ENCODE results near the gene MORN3.
"Not testable (repeated sequence)": the region's sequence is repeated elsewhere in the genome, so short reads cannot be mapped to it uniquely, and the experiment has no call there.

DNA sequence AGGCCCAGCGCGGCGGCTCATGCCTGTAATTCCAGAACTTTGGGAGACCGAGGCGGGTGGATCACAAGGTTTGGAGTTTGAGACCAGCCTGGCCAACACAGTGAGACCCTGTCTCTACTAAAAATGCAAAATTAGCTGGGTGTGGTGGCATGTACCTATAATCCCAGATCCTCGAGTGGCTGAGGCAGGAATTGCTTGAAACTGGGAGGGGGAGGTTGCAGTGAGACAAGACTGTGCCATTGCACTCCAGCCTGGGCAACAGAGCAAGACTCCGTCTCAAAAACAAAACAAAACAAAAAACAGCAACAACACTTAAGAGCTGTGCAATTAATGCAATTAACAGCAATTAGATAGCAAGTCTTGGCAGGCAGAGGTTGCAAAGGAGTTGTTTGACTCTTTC, 45.6 kb upstream of the MORN3 start:
- TF ChIP-seq, protein P1, sequence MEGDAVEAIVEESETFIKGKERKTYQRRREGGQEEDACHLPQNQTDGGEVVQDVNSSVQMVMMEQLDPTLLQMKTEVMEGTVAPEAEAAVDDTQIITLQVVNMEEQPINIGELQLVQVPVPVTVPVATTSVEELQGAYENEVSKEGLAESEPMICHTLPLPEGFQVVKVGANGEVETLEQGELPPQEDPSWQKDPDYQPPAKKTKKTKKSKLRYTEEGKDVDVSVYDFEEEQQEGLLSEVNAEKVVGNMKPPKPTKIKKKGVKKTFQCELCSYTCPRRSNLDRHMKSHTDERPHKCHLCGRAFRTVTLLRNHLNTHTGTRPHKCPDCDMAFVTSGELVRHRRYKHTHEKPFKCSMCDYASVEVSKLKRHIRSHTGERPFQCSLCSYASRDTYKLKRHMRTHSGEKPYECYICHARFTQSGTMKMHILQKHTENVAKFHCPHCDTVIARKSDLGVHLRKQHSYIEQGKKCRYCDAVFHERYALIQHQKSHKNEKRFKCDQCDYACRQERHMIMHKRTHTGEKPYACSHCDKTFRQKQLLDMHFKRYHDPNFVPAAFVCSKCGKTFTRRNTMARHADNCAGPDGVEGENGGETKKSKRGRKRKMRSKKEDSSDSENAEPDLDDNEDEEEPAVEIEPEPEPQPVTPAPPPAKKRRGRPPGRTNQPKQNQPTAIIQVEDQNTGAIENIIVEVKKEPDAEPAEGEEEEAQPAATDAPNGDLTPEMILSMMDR (IDR thresholded peaks at IDR 0.05): not testable (repeated sequence)
- not testable (repeated sequence) for TF ChIP-seq EP300, POLR2AphosphoS5 (IDR thresholded peaks at IDR 0.05)

All from upper lobe of left lung (tissue), 4 donors.